Esophagus muscularis mucosa (tissue), 3 donors: ENCODE results near the gene KIN.
"Not testable (repeated sequence)": the region's sequence is repeated elsewhere in the genome, so short reads cannot be mapped to it uniquely, and the experiment has no call there.

Source experiments
- EP300 ChIP-seq: sonication (generic); formaldehyde crosslinking; IDR thresholded peaks from one replicate; pipeline ENCODE4 v1.6.1; 2017; ENCODE audit warnings: antibody characterized with exemption
- TF ChIP-seq, protein P1 (sequence below), 3 experiments: fragments of 200-600 bp in 2 of 3; fragments of 450-650 bp in 1 of 3; sonication (generic) in 2 of 3; IDR thresholded peaks; one replicate each; pipeline ENCODE4 v1.5.1; 2017 to 2019; ENCODE audit warnings: antibody characterized with exemption in 3 of 3, mild to moderate bottlenecking in 2 of 3, moderate library complexity in 1 of 3

- TF ChIP-seq, protein P1, sequence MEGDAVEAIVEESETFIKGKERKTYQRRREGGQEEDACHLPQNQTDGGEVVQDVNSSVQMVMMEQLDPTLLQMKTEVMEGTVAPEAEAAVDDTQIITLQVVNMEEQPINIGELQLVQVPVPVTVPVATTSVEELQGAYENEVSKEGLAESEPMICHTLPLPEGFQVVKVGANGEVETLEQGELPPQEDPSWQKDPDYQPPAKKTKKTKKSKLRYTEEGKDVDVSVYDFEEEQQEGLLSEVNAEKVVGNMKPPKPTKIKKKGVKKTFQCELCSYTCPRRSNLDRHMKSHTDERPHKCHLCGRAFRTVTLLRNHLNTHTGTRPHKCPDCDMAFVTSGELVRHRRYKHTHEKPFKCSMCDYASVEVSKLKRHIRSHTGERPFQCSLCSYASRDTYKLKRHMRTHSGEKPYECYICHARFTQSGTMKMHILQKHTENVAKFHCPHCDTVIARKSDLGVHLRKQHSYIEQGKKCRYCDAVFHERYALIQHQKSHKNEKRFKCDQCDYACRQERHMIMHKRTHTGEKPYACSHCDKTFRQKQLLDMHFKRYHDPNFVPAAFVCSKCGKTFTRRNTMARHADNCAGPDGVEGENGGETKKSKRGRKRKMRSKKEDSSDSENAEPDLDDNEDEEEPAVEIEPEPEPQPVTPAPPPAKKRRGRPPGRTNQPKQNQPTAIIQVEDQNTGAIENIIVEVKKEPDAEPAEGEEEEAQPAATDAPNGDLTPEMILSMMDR (IDR thresholded peaks at IDR 0.05), result not testable (repeated sequence)
- not testable (repeated sequence) for TF ChIP-seq EP300
Measured at GRCh38 chr10:7782194-7782593, 5.6 kb downstream of the KIN start.
